Esophagus squamous epithelium (tissue), 4 donors: ENCODE measurements around the gene KNL1.

Experiments used
- CTCF ChIP-seq, 6 experiments: fragments of 450-650 bp in 4 of 6; fragments of 200-600 bp in 2 of 6; sonication (generic) in 2 of 6; IDR thresholded peaks; one replicate each; pipeline ENCODE4 v1.5.1; 2016 to 2019; ENCODE audit warnings: antibody characterized with exemption in 6 of 6, mild to moderate bottlenecking in 4 of 6, moderate library complexity in 4 of 6
- POLR2A ChIP-seq, 4 donors: fragments of 450-650 bp; IDR thresholded peaks; one replicate each; pipeline ENCODE4 v1.6.1; 2017; ENCODE audit warnings: antibody characterized with exemption in 4 of 4, mild to moderate bottlenecking in 4 of 4, moderate library complexity in 3 of 4

GRCh38 chr15:40688932-40689799 lies 95.1 kb downstream of the KNL1 start:
- TF ChIP-seq CTCF (IDR thresholded peaks at IDR 0.05) (no peak), POLR2A (IDR thresholded peaks at IDR 0.05) (no peak)
